ENCODE results near the gene OOEP.

GRCh38 chr6:73382462-73383113, 12.9 kb upstream of the OOEP start:
- TF ChIP-seq CTCF (IDR thresholded peaks at IDR 0.05) (no peak), POLR2AphosphoS5 (IDR thresholded peaks at IDR 0.05) (no peak), POLR2A (IDR thresholded peaks at IDR 0.05) (no peak)
